ENCODE measurements around the gene GOLT1A. TPM values are rescaled to one million over a fixed set of nuclear protein-coding genes. Genes with fewer than 3 reads are reported as not detected.
"Not testable (repeated sequence)": the region's sequence is repeated elsewhere in the genome, so short reads cannot be mapped to it uniquely, and the experiment has no call there.

GOLT1A gene
- total and polyA plus RNA-seq, 11 donors = 0.24 to 0.29 TPM; not detected in 9

DNA sequence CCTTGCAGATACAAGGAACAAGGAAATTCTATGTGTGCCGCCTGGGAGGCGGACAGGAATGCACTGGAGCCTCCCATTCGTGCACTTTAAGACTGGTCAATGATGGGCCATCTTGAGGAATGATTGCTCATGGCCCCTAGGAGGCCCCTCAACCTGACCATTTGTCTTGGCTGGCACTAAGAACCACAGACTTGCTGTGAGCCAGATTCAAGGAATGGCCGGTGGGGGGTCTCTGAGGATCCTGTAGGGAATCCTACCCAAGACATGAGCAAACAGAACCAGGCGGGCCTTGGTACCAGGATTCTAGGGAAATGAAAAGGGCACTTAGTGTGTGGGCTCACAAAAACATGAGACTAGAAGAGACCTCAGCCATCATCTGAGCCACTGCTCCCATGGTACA is 28.1 kb upstream of the GOLT1A start:
- TF ChIP-seq POLR2A (IDR thresholded peaks at IDR 0.05) = no peak
- TF ChIP-seq, protein P1, sequence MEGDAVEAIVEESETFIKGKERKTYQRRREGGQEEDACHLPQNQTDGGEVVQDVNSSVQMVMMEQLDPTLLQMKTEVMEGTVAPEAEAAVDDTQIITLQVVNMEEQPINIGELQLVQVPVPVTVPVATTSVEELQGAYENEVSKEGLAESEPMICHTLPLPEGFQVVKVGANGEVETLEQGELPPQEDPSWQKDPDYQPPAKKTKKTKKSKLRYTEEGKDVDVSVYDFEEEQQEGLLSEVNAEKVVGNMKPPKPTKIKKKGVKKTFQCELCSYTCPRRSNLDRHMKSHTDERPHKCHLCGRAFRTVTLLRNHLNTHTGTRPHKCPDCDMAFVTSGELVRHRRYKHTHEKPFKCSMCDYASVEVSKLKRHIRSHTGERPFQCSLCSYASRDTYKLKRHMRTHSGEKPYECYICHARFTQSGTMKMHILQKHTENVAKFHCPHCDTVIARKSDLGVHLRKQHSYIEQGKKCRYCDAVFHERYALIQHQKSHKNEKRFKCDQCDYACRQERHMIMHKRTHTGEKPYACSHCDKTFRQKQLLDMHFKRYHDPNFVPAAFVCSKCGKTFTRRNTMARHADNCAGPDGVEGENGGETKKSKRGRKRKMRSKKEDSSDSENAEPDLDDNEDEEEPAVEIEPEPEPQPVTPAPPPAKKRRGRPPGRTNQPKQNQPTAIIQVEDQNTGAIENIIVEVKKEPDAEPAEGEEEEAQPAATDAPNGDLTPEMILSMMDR (IDR thresholded peaks at IDR 0.05) = no peak
- ATAC-seq (no peak), DNase-seq (no peak)
- Histone ChIP-seq H3K36me3 (peaks cover 0 to 88% (median 22%) of the 10 kb centered on the region in 9 donors), H3K9me3 (no peaks in the 10 kb centered on the region), H3K4me3 (no peak overlapping the region), H3K27ac (no peak overlapping the region), H3K27me3 (no peaks in the 10 kb centered on the region), H3K4me1 (no peaks in the 10 kb centered on the region)
- intact Hi-C loops (cut with DNase I) = no loop called here
- WGBS, 4 donors = 94 to 99% (median 97%) methylated on average over 5 of the region's 5 CpGs

DNA sequence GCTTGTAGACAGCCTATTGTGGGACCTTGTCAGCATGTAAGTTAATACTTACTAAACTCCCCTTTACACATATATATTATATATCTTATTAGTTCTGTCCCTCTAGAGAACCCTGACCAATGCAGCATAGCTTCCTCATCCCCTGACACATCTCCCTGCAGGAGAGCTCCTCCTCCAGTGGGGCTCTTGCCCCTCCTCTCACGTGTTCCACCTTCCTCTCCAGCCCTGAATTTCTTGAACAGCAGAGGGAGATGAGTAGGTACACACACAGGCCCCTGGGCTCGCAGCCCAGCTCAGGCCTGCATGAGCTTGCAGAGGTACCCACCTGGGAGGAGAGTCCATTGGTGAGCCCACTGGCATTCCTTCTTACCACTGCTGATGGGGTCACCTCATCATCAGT is 27.3 kb upstream of the GOLT1A start:
- 63 to 74% (median 73%) methylated on average over 2 of the region's 2 CpGs for WGBS, 4 donors
- H3K27me3 ChIP-seq = no peaks in the 10 kb centered on the region
- DNase-seq (no peak), ATAC-seq (peak in 1 of 4 donors; percentile 13)
- H3K9me3 ChIP-seq = no peaks in the 10 kb centered on the region
- peaks cover 0 to 82% (median 22%) of the 10 kb centered on the region in 9 donors for H3K36me3 ChIP-seq
- no peak overlapping the region for H3K27ac ChIP-seq
- TF ChIP-seq POLR2A (IDR thresholded peaks at IDR 0.05) = no peak
- TF ChIP-seq, protein P1 (IDR thresholded peaks at IDR 0.05) = no peak
- no peak overlapping the region for H3K4me3 ChIP-seq
- intact Hi-C loops (cut with DNase I) = no loop called here
- H3K4me1 ChIP-seq = no peaks in the 10 kb centered on the region

DNA sequence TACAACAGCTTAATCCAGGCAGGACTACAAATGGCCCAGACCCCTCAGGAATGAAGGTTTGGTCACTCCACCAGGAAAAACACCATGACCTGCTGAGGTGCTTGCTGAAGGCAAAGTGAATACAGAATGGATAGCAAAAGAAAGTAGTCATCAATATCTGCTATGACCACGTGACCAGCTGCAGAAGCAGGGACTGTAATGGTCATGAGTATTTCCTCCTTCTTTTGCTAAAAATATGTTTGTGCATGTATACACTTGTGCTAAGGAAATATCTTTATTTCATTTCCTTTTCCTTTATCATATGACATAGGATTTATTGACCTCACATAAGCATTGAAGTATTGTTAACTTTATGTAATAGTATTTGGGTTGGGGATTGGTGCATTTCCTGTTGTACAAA is 26.4 kb upstream of the GOLT1A start:
- peaks cover 0 to 79% (median 15%) of the 10 kb centered on the region in 9 donors for H3K36me3 ChIP-seq
- intact Hi-C loops (cut with DNase I) = no loop called here
- WGBS, 4 donors = 80 to 94% (median 90%) methylated on average over 1 of the region's 1 CpG

DNA sequence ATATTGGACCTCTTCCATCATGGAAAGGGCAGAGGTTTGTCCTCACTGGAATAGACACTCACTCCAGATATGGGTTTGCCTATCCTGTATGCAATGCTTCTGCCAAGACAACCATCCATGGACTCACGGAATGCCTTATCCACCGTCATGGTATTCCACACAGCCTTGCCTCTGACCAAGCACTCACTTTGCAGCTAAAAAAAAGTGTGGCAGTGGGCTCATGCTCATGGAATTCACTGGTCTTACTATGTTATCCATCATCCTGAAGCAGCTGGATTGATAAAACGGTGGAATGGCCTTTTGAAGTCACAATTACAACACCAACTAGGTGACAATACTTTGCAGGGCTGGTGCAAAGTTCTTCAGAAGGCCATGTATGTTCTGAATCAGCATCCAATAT is 25.6 kb upstream of the GOLT1A start:
- 79 to 88% (median 86%) methylated on average over 3 of the region's 3 CpGs for WGBS, 4 donors
- H3K4me3 ChIP-seq; H3K4me1 ChIP-seq; H3K27ac ChIP-seq; ATAC-seq; H3K27me3 ChIP-seq; intact Hi-C loops (cut with DNase I); H3K9me3 ChIP-seq; DNase-seq: not testable (repeated sequence)
- peaks cover 0 to 74% (median 7%) of the 10 kb centered on the region in 9 donors for H3K36me3 ChIP-seq

More for the DNA sequence above, 26.4 kb upstream of the GOLT1A start:
- Histone ChIP-seq H3K9me3 (no peaks in the 10 kb centered on the region), H3K4me3 (no peak overlapping the region), H3K4me1 (no peaks in the 10 kb centered on the region), H3K27ac (no peak overlapping the region), H3K27me3 (no peaks in the 10 kb centered on the region)
- TF ChIP-seq, protein P1 (IDR thresholded peaks at IDR 0.05) = no peak
- no peak for TF ChIP-seq POLR2A (IDR thresholded peaks at IDR 0.05)
- DNase-seq (no peak), ATAC-seq (no peak)

DNA sequence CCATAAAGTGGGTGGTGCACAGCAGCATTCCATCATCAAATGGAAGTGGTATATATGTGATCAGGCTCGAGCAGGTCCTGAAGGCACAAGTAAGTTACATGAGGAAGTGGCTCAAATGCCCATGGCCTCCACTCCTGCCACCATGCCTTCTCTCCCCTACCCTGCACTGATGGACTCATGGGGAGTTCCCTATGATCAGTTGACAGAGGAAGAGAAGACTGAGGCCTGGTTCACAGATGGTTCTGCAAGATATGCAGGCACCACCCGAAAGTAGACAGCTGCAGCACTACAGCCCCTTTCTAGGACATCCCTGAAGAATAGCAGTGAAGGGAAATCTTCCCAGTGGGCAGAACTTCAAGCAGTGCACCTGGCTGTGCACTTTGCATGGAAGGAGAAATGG is 24.7 kb upstream of the GOLT1A start:
- H3K4me3 ChIP-seq; ATAC-seq; DNase-seq; H3K27ac ChIP-seq; H3K27me3 ChIP-seq; H3K9me3 ChIP-seq; intact Hi-C loops (cut with DNase I); H3K4me1 ChIP-seq: not testable (repeated sequence)
- 89 to 96% (median 94%) methylated on average over 2 of the region's 2 CpGs for WGBS, 4 donors
- peaks cover 0 to 80% (median 6%) of the 10 kb centered on the region in 9 donors for H3K36me3 ChIP-seq

DNA sequence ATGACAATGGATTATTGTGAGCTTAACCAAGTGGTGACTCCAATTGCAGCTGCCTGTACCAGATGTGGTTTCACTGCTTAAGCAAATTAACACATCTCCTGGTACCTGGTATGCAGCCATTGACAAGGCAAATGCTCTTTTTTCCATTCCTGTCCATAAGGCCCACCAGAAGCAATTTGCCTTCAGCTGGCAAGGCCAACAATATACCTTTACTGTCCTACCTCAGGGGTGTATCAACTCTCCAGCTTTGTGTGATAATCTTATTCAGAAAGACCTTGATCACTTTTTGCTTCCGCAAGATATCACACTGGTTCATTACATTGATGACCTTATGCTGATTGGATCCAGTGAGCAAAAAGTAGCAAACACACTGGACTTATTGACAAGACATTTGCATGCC is 23.7 kb upstream of the GOLT1A start:
- H3K36me3 ChIP-seq = peaks cover 0 to 80% (median 6%) of the 10 kb centered on the region in 9 donors
- WGBS, 4 donors = 95 to 100% (median 99%) methylated on average over 1 of the region's 1 CpG
- intact Hi-C loops (cut with DNase I); DNase-seq; ATAC-seq; H3K27ac ChIP-seq; H3K27me3 ChIP-seq; H3K4me3 ChIP-seq; H3K9me3 ChIP-seq; H3K4me1 ChIP-seq: not testable (repeated sequence)
